Testis (tissue), 3 donors: ENCODE measurements around the gene TAAR5. TPM values are rescaled to one million over a fixed set of nuclear protein-coding genes. Genes with fewer than 3 reads are reported as not detected.
"Not testable (repeated sequence)": the region's sequence is repeated elsewhere in the genome, so short reads cannot be mapped to it uniquely, and the experiment has no call there.

Experiments used
- DNase-seq: peaks from one replicate; pipeline ENCODE4 v3.0.0-alpha.2; 2019
- H3K27ac ChIP-seq, 2 donors: fragments of 200-600 bp; sonication (generic); one replicate each; pipeline ENCODE4 v1.5.1; 2019
- H3K27me3 ChIP-seq: fragments of 200-600 bp; sonication (generic); one replicate; pipeline ENCODE4 v1.5.1; 2019
- H3K36me3 ChIP-seq: fragments of 200-600 bp; sonication (generic); one replicate; pipeline ENCODE4 v1.5.1; 2017; ENCODE audit warnings: low read depth; ENCODE audit errors: missing control alignments
- H3K4me1 ChIP-seq: fragments of 200-600 bp; sonication (generic); one replicate; pipeline ENCODE4 v1.5.1; 2019
- H3K4me3 ChIP-seq, 2 donors: fragments of 200-600 bp; sonication (generic); one replicate each; pipeline ENCODE4 v1.5.1; 2017 to 2019
- H3K9me3 ChIP-seq: fragments of 200-600 bp; sonication (generic); one replicate; pipeline ENCODE4 v1.5.1; 2017
- CTCF ChIP-seq, 3 experiments: fragments of 450-650 bp in 2 of 3; fragments of 200-600 bp in 1 of 3; sonication (generic) in 1 of 3; IDR thresholded peaks; one replicate each; pipeline ENCODE4 v1.5.1; 2016 to 2019; ENCODE audit warnings: antibody characterized with exemption in 3 of 3, mild to moderate bottlenecking in 2 of 3, moderate library complexity in 1 of 3
- POLR2A ChIP-seq: fragments of 450-650 bp; IDR thresholded peaks from one replicate; pipeline ENCODE4 v1.6.1; 2017; ENCODE audit warnings: antibody characterized with exemption, mild to moderate bottlenecking, moderate library complexity
- WGBS, 2 donors: methylation state at CpG; one replicate each; pipeline ENCODE4 v1.1.5; 2018; 5-methylcytosine and 5-hydroxymethylcytosine counted together
- intact Hi-C: fragments of 100-400 bp; cut with DNase I; formaldehyde crosslinking; loops from one replicate; pipeline ENCODE4 v1.15.1; 2023; ENCODE audit warnings: low total_unique reads
- polyA plus RNA-seq: library from polyadenylated mRNA; stranded (reverse); fragments of 350-450 nt; fragmentation: Illumina TruSeq; extraction: RNeasy Lipid Tissue Mini Kit (QIAGEN cat#74804); gene quantifications from one replicate; pipeline ENCODE4 v1.2.3, GENCODE V29; 2014; ENCODE audit warnings: low read depth, low replicate concordance; ENCODE audit not compliant: insufficient read depth
- total RNA-seq, 2 donors: library from RNA; depleted of rRNA; stranded (reverse); fragments of >200 nt; gene quantifications; one replicate each; pipeline ENCODE4 v1.2.3, GENCODE V29; 2016

The TAAR5 gene
- total and polyA plus RNA-seq, 3 donors from 2014 or later, result not detected

GRCh38 chr6:132567566-132567965 is 22.0 kb downstream of the TAAR5 start:
- 81 to 91% methylated on average over 1 of the region's 1 CpG for WGBS, 2 donors
- Histone ChIP-seq H3K4me1 (no peaks in the 10 kb centered on the region), H3K27ac (no peak overlapping the region), H3K36me3 (no peaks in the 10 kb centered on the region), H3K27me3 (no peaks in the 10 kb centered on the region), H3K9me3 (no peaks in the 10 kb centered on the region), H3K4me3 (no peak overlapping the region)
- intact Hi-C loops, result no loop called here
- no peak for DNase-seq
- TF ChIP-seq CTCF (IDR thresholded peaks at IDR 0.05) (no peak), POLR2A (no peak)

- no peaks in the 10 kb centered on the region for H3K4me1 ChIP-seq
- WGBS, 2 donors, result 80 to 81% methylated on average over 6 of the region's 6 CpGs
- no peak for DNase-seq
- TF ChIP-seq POLR2A, result no peak
- no peak for TF ChIP-seq CTCF (IDR thresholded peaks at IDR 0.05)
- H3K27ac ChIP-seq, result no peak overlapping the region
- H3K4me3 ChIP-seq, result no peak overlapping the region
- intact Hi-C loops, result no loop called here
- H3K36me3 ChIP-seq, result no peaks in the 10 kb centered on the region
- H3K9me3 ChIP-seq, result no peaks in the 10 kb centered on the region
- no peaks in the 10 kb centered on the region for H3K27me3 ChIP-seq
These were observed 23.1 kb downstream of the TAAR5 start for GRCh38 chr6:132566404-132566803.

GRCh38 chr6:132560087-132560486 is 29.5 kb downstream of the TAAR5 start:
- H3K9me3 ChIP-seq, H3K36me3 ChIP-seq, H3K4me3 ChIP-seq, intact Hi-C loops, H3K4me1 ChIP-seq, DNase-seq, H3K27ac ChIP-seq, H3K27me3 ChIP-seq: not testable (repeated sequence)
- WGBS, 2 donors, result 63 to 76% methylated on average over 3 of the region's 3 CpGs

- Histone ChIP-seq H3K4me1 (no peaks in the 10 kb centered on the region), H3K9me3 (no peaks in the 10 kb centered on the region), H3K4me3 (no peak within 1 kb of the TSS), H3K36me3 (no peaks in the 10 kb centered on the region), H3K27ac (no peak within 1 kb of the TSS), H3K27me3 (no peaks in the 10 kb centered on the region)
- intact Hi-C loops, result no loop called here
- no peak for DNase-seq
- WGBS, 2 donors, result 90 to 96% methylated on average over 2 of the region's 2 CpGs
- TF ChIP-seq POLR2A (no peak), CTCF (IDR thresholded peaks at IDR 0.05) (no peak)
These were observed 37.2 kb downstream of the TAAR5 start, which contains the start of gene TAAR8 for GRCh38 chr6:132552372-132552771. Gene TAAR8 (plus strand): TSS chr6:132552672. CDS start chr6:132552693, 21 bp downstream.

GRCh38 chr6:132551214-132551613 is 38.3 kb downstream of the TAAR5 start:
- Histone ChIP-seq H3K4me1 (no peaks in the 10 kb centered on the region), H3K9me3 (no peaks in the 10 kb centered on the region), H3K27ac (no peak overlapping the region), H3K36me3 (no peaks in the 10 kb centered on the region), H3K4me3 (no peak overlapping the region), H3K27me3 (no peaks in the 10 kb centered on the region)
- no peak for TF ChIP-seq POLR2A
- no peak for TF ChIP-seq CTCF (IDR thresholded peaks at IDR 0.05)
- DNase-seq, result no peak
- whole genome bisulfite sequencing, 2 donors, result 91 to 100% methylated on average over 2 to 4 of the region's 4 CpGs
- intact Hi-C loops, result no loop called here
